Suprapubic skin (tissue), 4 donors: ENCODE results near the gene PYGO2.

Experiments
- CTCF ChIP-seq, 2 donors: fragments of 200-600 bp in 1 of 2; fragments of 450-650 bp in 1 of 2; sonication (generic) in 1 of 2; IDR thresholded peaks; one replicate each; pipeline ENCODE4 v1.5.1; 2016 to 2019; ENCODE audit warnings: antibody characterized with exemption in 2 of 2, mild to moderate bottlenecking in 1 of 2, moderate library complexity in 1 of 2
- EP300 ChIP-seq: sonication (generic); formaldehyde crosslinking; IDR thresholded peaks from one replicate; pipeline ENCODE4 v1.6.1; 2017; ENCODE audit warnings: antibody characterized with exemption
- POLR2A ChIP-seq, 2 donors: fragments of 450-650 bp; IDR thresholded peaks; one replicate each; pipeline ENCODE4 v1.6.1; 2017; ENCODE audit warnings: antibody characterized with exemption in 2 of 2, mild to moderate bottlenecking in 2 of 2, moderate library complexity in 2 of 2
- POLR2AphosphoS5 ChIP-seq, 3 donors: sonication (generic); formaldehyde crosslinking; IDR thresholded peaks; one replicate each; pipeline ENCODE4 v1.6.1; 2017; ENCODE audit warnings: antibody characterized with exemption in 3 of 3

- no peak for TF ChIP-seq CTCF (IDR thresholded peaks at IDR 0.05)
- TF ChIP-seq EP300, result no peak
- TF ChIP-seq POLR2A (IDR thresholded peaks at IDR 0.05), result no peak
- no peak for TF ChIP-seq POLR2AphosphoS5 (IDR thresholded peaks at IDR 0.05)
These were observed 32.1 kb upstream of the PYGO2 start, which contains the start of gene LENEP for GRCh38 chr1:154993572-154994268.
